GM23338 (cell line): ENCODE measurements around the gene BEND6. TPM values are rescaled to one million over a fixed set of nuclear protein-coding genes. Genes with fewer than 3 reads are reported as not detected.

Source experiments
- ATAC-seq: fragments of 200-7000 bp; cut with Tn5 transposase; 3 replicates; pipeline ENCODE4 v1.9.1; 2020
- DNase-seq: peaks from one replicate; pipeline ENCODE4 v3.0.0-alpha.2; 2015; ENCODE audit warnings: low spot score
- H2AFZ ChIP-seq: fragments of 200-600 bp; sonication (generic); 2 replicates; pipeline ENCODE4 v1.8.0; 2016; ENCODE audit warnings: antibody characterized with exemption, mild to moderate bottlenecking, moderate library complexity
- H3F3A ChIP-seq: fragments of 200-600 bp; sonication (generic); replicated peaks from 2 replicates; pipeline ENCODE4 v1.8.0; 2017; ENCODE audit warnings: antibody characterized with exemption, mixed run types, low read depth
- H3K27ac ChIP-seq: fragments of 200-600 bp; sonication (generic); 2 replicates; pipeline ENCODE4 v1.6.1; 2016; ENCODE audit warnings: low read depth
- H3K27me3 ChIP-seq: fragments of 200-600 bp; sonication (generic); 2 replicates; pipeline ENCODE4 v1.8.0; 2016; ENCODE audit warnings: mild to moderate bottlenecking, mixed run types, moderate library complexity; ENCODE audit not compliant: insufficient read depth
- H3K36me3 ChIP-seq: fragments of 200-600 bp; sonication (generic); 2 replicates; pipeline ENCODE4 v1.8.0; 2016; ENCODE audit warnings: mild to moderate bottlenecking; ENCODE audit not compliant: insufficient read depth
- H3K4me1 ChIP-seq: fragments of 200-600 bp; sonication (generic); 2 replicates; pipeline ENCODE4 v1.8.0; 2016; ENCODE audit warnings: mild to moderate bottlenecking, moderate library complexity; ENCODE audit not compliant: insufficient read depth
- H3K4me2 ChIP-seq: fragments of 200-600 bp; sonication (generic); 2 replicates; pipeline ENCODE4 v1.7.1; 2017; ENCODE audit warnings: mixed run types
- H3K4me3 ChIP-seq: fragments of 200-600 bp; sonication (generic); 2 replicates; pipeline ENCODE4 v1.6.1; 2016; ENCODE audit warnings: mixed run types
- H3K79me2 ChIP-seq: fragments of 200-600 bp; sonication (generic); replicated peaks from 2 replicates; pipeline ENCODE4 v1.8.0; 2017; ENCODE audit warnings: mild to moderate bottlenecking; ENCODE audit not compliant: insufficient read depth
- H3K9me2 ChIP-seq: fragments of 200-600 bp; sonication (generic); 2 replicates; pipeline ENCODE4 v1.8.0; 2017; ENCODE audit not compliant: insufficient read depth
- H4K20me1 ChIP-seq: fragments of 200-600 bp; sonication (generic); replicated peaks from 2 replicates; pipeline ENCODE4 v1.8.0; 2017; ENCODE audit warnings: mild to moderate bottlenecking; ENCODE audit not compliant: insufficient read depth
- H3K27ac Mint-ChIP-seq: 2 replicates; pipeline ENCODE4 v1.8.0; 2020; ENCODE audit warnings: inconsistent platforms, mild to moderate bottlenecking, moderate library complexity, mixed read lengths
- H3K27me3 Mint-ChIP-seq: 3 replicates; pipeline ENCODE4 v1.8.0; 2022; ENCODE audit warnings: low read depth, mild to moderate bottlenecking, moderate library complexity, mixed read lengths, inconsistent platforms; ENCODE audit not compliant: insufficient read depth, poor library complexity
- H3K36me3 Mint-ChIP-seq: 3 replicates; pipeline ENCODE4 v1.8.0; 2021; ENCODE audit warnings: low read depth, mild to moderate bottlenecking, inconsistent platforms, moderate library complexity, mixed read lengths
- H3K4me1 Mint-ChIP-seq: 3 replicates; pipeline ENCODE4 v1.8.0; 2020; ENCODE audit warnings: mild to moderate bottlenecking, inconsistent platforms, mixed read lengths
- H3K4me3 Mint-ChIP-seq: 3 replicates; pipeline ENCODE4 v1.8.0; 2021; ENCODE audit warnings: moderate library complexity, mild to moderate bottlenecking, inconsistent platforms, mixed read lengths
- H3K9me3 Mint-ChIP-seq: 3 replicates; pipeline ENCODE4 v1.8.0; 2020; ENCODE audit warnings: moderate library complexity, mild to moderate bottlenecking, inconsistent platforms, mixed read lengths
- CREB1 ChIP-seq: fragments of 250-450 bp; sonication (Bioruptor Pico); IDR thresholded peaks from 2 replicates; pipeline ENCODE4 v1.5.0; 2020; ENCODE audit warnings: low read depth, mild to moderate bottlenecking, moderate library complexity
- ETS1 ChIP-seq: IDR thresholded peaks from 2 replicates; pipeline ENCODE4 v1.6.1; 2016; ENCODE audit warnings: antibody characterized with exemption
- EZH2 ChIP-seq: fragments of 200-600 bp; sonication (generic); IDR thresholded peaks from one replicate; pipeline ENCODE4 v1.8.0; 2017; ENCODE audit warnings: antibody characterized with exemption, mild to moderate bottlenecking, low read depth; ENCODE audit not compliant: unreplicated experiment
- EZH2phosphoT487 ChIP-seq: fragments of 200-600 bp; sonication (generic); IDR thresholded peaks from one replicate; pipeline ENCODE4 v1.8.1; 2018; ENCODE audit warnings: antibody characterized with exemption; ENCODE audit not compliant: unreplicated experiment
- JUNB ChIP-seq: IDR thresholded peaks from one replicate; pipeline ENCODE4 v1.6.1; 2016; ENCODE audit warnings: antibody characterized with exemption; ENCODE audit not compliant: unreplicated experiment
- NANOG ChIP-seq: IDR thresholded peaks from 2 replicates; pipeline ENCODE4 v1.6.1; 2016; ENCODE audit warnings: antibody characterized with exemption, borderline replicate concordance
- POLR2AphosphoS5 ChIP-seq: IDR thresholded peaks from 2 replicates; pipeline ENCODE4 v1.6.1; 2016; ENCODE audit warnings: antibody characterized with exemption, low read depth
- REST ChIP-seq: IDR thresholded peaks from one replicate; pipeline ENCODE4 v1.6.1; 2018; ENCODE audit warnings: antibody characterized with exemption; ENCODE audit not compliant: unreplicated experiment
- STAT1 ChIP-seq: IDR thresholded peaks from one replicate; pipeline ENCODE4 v1.6.1; 2016; ENCODE audit warnings: antibody characterized with exemption; ENCODE audit not compliant: unreplicated experiment
- ZNF114 ChIP-seq: fragments of 250-450 bp; sonication (Bioruptor Pico); IDR thresholded peaks from 2 replicates; pipeline ENCODE4 v1.5.0; 2020; ENCODE audit warnings: mild to moderate bottlenecking, moderate library complexity
- ZNF331 ChIP-seq: fragments of 250-450 bp; sonication (Bioruptor Pico); IDR thresholded peaks from 2 replicates; pipeline ENCODE4 v1.5.0; 2020; ENCODE audit warnings: low read depth, mild to moderate bottlenecking, moderate library complexity
- polyA plus RNA-seq: library from polyadenylated mRNA; unstranded; fragments of >200 nt; fragmentation: Nextera tagmentation; extraction: Ambion mirVana; gene quantifications from 2 replicates; pipeline ENCODE4 v1.2.1, GENCODE V29; 2016
- total RNA-seq: library from RNA; depleted of rRNA; stranded (reverse); fragments of >200 nt; shearing (Covaris generic); gene quantifications from 2 replicates; pipeline ENCODE4 v1.2.3, GENCODE V29; 2014
- TF ChIP-seq, protein P1 (sequence below): fragments of 250-450 bp; sonication (Bioruptor Pico); IDR thresholded peaks from 2 replicates; pipeline ENCODE4 v1.5.0; 2020; ENCODE audit warnings: mild to moderate bottlenecking, moderate library complexity
- TF ChIP-seq, protein P2 (sequence below), 2 experiments: fragments of 200-600 bp in 1 of 2; sonication (generic) in 1 of 2; conservative IDR thresholded peaks; 2 replicates each; pipeline versions ENCODE4 v1.5.1 to v1.6.1; 2016 to 2017; ENCODE audit warnings: antibody characterized with exemption in 2 of 2, low read depth in 2 of 2, mild to moderate bottlenecking in 2 of 2, moderate library complexity in 1 of 2

BEND6 gene
- total and polyA plus RNA-seq, 2 experiments from 2014 or later, result 6.0 to 6.7 TPM

DNA sequence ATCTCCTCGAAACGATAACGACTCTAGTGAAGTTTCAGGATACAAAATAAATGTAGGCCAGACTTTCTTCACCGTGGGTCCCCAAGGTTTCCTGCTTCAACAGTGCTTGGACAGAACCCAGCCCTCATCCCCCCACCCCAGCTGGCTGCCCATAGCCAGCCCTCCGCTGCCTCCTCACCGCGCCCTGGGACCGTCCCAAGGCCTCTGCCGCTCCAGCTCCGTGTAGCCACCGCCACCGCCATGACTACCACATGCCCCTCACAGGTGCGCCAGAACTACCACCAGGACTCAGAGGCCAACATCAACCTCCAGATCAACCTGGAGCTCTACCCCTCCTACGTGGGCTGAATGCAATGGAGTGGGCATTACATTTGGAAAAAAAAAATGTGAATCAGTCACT lies 49.4 kb downstream of the BEND6 start:
- Histone ChIP-seq H3K27ac (no peak overlapping the region), H4K20me1 (no peaks in the 10 kb centered on the region), H3K36me3 (no peaks in the 10 kb centered on the region), H3K9me2 (no peaks in the 10 kb centered on the region), H3K79me2 (no peaks in the 10 kb centered on the region), H3K27me3 (no peaks in the 10 kb centered on the region), H3F3A (no peaks in the 10 kb centered on the region), H3K4me1 (no peaks in the 10 kb centered on the region), H2AFZ (no peak overlapping the region), H3K4me3 (no peak overlapping the region), H3K4me2 (no peak overlapping the region)
- ATAC-seq (no peak), DNase-seq (no peak)
- no peak overlapping the region for H3K27ac Mint-ChIP-seq
- peaks cover 3% of the 10 kb centered on the region; the same call in 2 of the 3 replicates for H3K36me3 Mint-ChIP-seq
- no peaks in the 10 kb centered on the region for H3K4me1 Mint-ChIP-seq
- H3K4me3 Mint-ChIP-seq, result no peak overlapping the region
- H3K27me3 Mint-ChIP-seq, result peaks cover 7% of the 10 kb centered on the region
- peaks cover 13% of the 10 kb centered on the region; the same call in 2 of the 3 replicates for H3K9me3 Mint-ChIP-seq
- TF ChIP-seq EZH2phosphoT487, result no peak
- no peak for TF ChIP-seq ETS1
- no peak for TF ChIP-seq ZNF114
- TF ChIP-seq, protein P1, sequence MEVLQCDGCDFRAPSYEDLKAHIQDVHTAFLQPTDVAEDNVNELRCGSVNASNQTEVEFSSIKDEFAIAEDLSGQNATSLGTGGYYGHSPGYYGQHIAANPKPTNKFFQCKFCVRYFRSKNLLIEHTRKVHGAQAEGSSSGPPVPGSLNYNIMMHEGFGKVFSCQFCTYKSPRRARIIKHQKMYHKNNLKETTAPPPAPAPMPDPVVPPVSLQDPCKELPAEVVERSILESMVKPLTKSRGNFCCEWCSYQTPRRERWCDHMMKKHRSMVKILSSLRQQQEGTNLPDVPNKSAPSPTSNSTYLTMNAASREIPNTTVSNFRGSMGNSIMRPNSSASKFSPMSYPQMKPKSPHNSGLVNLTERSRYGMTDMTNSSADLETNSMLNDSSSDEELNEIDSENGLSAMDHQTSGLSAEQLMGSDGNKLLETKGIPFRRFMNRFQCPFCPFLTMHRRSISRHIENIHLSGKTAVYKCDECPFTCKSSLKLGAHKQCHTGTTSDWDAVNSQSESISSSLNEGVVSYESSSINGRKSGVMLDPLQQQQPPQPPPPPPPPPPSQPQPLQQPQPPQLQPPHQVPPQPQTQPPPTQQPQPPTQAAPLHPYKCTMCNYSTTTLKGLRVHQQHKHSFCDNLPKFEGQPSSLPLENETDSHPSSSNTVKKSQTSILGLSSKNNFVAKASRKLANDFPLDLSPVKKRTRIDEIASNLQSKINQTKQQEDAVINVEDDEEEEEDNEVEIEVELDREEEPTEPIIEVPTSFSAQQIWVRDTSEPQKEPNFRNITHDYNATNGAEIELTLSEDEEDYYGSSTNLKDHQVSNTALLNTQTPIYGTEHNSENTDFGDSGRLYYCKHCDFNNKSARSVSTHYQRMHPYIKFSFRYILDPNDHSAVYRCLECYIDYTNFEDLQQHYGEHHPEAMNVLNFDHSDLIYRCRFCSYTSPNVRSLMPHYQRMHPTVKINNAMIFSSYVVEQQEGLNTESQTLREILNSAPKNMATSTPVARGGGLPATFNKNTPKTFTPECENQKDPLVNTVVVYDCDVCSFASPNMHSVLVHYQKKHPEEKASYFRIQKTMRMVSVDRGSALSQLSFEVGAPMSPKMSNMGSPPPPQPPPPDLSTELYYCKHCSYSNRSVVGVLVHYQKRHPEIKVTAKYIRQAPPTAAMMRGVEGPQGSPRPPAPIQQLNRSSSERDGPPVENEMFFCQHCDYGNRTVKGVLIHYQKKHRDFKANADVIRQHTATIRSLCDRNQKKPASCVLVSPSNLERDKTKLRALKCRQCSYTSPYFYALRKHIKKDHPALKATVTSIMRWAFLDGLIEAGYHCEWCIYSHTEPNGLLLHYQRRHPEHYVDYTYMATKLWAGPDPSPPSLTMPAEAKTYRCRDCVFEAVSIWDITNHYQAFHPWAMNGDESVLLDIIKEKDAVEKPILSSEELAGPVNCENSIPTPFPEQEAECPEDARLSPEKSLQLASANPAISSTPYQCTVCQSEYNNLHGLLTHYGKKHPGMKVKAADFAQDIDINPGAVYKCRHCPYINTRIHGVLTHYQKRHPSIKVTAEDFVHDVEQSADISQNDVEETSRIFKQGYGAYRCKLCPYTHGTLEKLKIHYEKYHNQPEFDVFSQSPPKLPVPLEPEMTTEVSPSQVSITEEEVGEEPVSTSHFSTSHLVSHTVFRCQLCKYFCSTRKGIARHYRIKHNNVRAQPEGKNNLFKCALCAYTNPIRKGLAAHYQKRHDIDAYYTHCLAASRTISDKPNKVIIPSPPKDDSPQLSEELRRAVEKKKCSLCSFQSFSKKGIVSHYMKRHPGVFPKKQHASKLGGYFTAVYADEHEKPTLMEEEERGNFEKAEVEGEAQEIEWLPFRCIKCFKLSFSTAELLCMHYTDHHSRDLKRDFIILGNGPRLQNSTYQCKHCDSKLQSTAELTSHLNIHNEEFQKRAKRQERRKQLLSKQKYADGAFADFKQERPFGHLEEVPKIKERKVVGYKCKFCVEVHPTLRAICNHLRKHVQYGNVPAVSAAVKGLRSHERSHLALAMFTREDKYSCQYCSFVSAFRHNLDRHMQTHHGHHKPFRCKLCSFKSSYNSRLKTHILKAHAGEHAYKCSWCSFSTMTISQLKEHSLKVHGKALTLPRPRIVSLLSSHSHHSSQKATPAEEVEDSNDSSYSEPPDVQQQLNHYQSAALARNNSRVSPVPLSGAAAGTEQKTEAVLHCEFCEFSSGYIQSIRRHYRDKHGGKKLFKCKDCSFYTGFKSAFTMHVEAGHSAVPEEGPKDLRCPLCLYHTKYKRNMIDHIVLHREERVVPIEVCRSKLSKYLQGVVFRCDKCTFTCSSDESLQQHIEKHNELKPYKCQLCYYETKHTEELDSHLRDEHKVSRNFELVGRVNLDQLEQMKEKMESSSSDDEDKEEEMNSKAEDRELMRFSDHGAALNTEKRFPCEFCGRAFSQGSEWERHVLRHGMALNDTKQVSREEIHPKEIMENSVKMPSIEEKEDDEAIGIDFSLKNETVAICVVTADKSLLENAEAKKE (CRISPR knock-in tag), result no peak
- TF ChIP-seq EZH2, result no peak
- no peak for TF ChIP-seq JUNB
- TF ChIP-seq POLR2AphosphoS5, result no peak
- TF ChIP-seq, protein P2, sequence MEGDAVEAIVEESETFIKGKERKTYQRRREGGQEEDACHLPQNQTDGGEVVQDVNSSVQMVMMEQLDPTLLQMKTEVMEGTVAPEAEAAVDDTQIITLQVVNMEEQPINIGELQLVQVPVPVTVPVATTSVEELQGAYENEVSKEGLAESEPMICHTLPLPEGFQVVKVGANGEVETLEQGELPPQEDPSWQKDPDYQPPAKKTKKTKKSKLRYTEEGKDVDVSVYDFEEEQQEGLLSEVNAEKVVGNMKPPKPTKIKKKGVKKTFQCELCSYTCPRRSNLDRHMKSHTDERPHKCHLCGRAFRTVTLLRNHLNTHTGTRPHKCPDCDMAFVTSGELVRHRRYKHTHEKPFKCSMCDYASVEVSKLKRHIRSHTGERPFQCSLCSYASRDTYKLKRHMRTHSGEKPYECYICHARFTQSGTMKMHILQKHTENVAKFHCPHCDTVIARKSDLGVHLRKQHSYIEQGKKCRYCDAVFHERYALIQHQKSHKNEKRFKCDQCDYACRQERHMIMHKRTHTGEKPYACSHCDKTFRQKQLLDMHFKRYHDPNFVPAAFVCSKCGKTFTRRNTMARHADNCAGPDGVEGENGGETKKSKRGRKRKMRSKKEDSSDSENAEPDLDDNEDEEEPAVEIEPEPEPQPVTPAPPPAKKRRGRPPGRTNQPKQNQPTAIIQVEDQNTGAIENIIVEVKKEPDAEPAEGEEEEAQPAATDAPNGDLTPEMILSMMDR (conservative IDR thresholded peaks at IDR 0.05; ENCODE audit: low read depth in 2 of 2), result no peak
- TF ChIP-seq STAT1, result no peak
- no peak for TF ChIP-seq REST
- TF ChIP-seq ZNF331 (CRISPR knock-in tag), result no peak
- TF ChIP-seq NANOG, result no peak
- no peak for TF ChIP-seq CREB1 (CRISPR knock-in tag)
